Breast epithelium (tissue), 4 donors: ENCODE data around the gene RNU5D-1. TPM values are rescaled to one million over a fixed set of nuclear protein-coding genes. Genes with fewer than 3 reads are reported as not detected.
"Not testable (repeated sequence)": the region's sequence is repeated elsewhere in the genome, so short reads cannot be mapped to it uniquely, and the experiment has no call there.

Experiments used
- DNase-seq, 2 donors: peaks; one replicate each; pipeline ENCODE4 v3.0.0-alpha.2; 2019; ENCODE audit warnings: low spot score in 2 of 2
- H3K27ac ChIP-seq, 2 donors: fragments of 200-600 bp; sonication (generic) in 1 of 2; one replicate each; pipeline ENCODE4 v1.5.1; 2016 to 2019; ENCODE audit warnings: mild to moderate bottlenecking in 1 of 2
- H3K27me3 ChIP-seq, 2 donors: fragments of 200-600 bp; sonication (generic) in 1 of 2; one replicate each; pipeline versions ENCODE4 v1.5.1 to v1.6.0; 2017 to 2019; ENCODE audit warnings: control low read depth in 1 of 2, mild to moderate bottlenecking in 1 of 2
- H3K36me3 ChIP-seq: fragments of 200-600 bp; one replicate; pipeline ENCODE4 v1.5.1; 2019
- H3K4me1 ChIP-seq, 2 donors: fragments of 200-600 bp; sonication (generic); one replicate each; pipeline ENCODE4 v1.5.1; 2016 to 2019; ENCODE audit warnings: control low read depth in 1 of 2
- H3K4me3 ChIP-seq, 3 donors: fragments of 200-600 bp; sonication (generic); 1 replicate in 2 of 3; 2 replicates in 1 of 3; pipeline ENCODE4 v1.5.1; 2016 to 2019; ENCODE audit warnings: mild to moderate bottlenecking in 3 of 3, moderate library complexity in 2 of 3
- H3K9me3 ChIP-seq, 2 donors: fragments of 200-600 bp; sonication (generic) in 1 of 2; one replicate each; pipeline ENCODE4 v1.5.1; 2016 to 2019; ENCODE audit warnings: control low read depth in 1 of 2
- POLR2A ChIP-seq: fragments of 450-650 bp; IDR thresholded peaks from one replicate; pipeline ENCODE4 v1.6.1; 2016; ENCODE audit warnings: antibody characterized with exemption, mild to moderate bottlenecking, moderate library complexity
- POLR2AphosphoS5 ChIP-seq, 3 donors: sonication (generic); formaldehyde crosslinking; IDR thresholded peaks; one replicate each; pipeline ENCODE4 v1.6.1; 2017; ENCODE audit warnings: antibody characterized with exemption in 3 of 3
- intact Hi-C: fragments of 100-400 bp; cut with DNase I; formaldehyde crosslinking; loops from one replicate; pipeline ENCODE4 v1.15.1; 2023; ENCODE audit warnings: low total_unique reads
- total RNA-seq, 3 donors: library from RNA; depleted of rRNA; stranded (reverse); fragments of >200 nt; gene quantifications; one replicate each; pipeline ENCODE4 v1.1.0, GENCODE V29; 2016
- TF ChIP-seq, protein P1 (sequence below), 3 donors: fragments of 450-650 bp; IDR thresholded peaks; one replicate each; pipeline ENCODE4 v1.5.1; 2016 to 2017; ENCODE audit warnings: antibody characterized with exemption in 3 of 3, mild to moderate bottlenecking in 3 of 3, moderate library complexity in 3 of 3

RNU5D-1 gene
- total RNA-seq, 3 donors from 2014 or later = not detected

DNA sequence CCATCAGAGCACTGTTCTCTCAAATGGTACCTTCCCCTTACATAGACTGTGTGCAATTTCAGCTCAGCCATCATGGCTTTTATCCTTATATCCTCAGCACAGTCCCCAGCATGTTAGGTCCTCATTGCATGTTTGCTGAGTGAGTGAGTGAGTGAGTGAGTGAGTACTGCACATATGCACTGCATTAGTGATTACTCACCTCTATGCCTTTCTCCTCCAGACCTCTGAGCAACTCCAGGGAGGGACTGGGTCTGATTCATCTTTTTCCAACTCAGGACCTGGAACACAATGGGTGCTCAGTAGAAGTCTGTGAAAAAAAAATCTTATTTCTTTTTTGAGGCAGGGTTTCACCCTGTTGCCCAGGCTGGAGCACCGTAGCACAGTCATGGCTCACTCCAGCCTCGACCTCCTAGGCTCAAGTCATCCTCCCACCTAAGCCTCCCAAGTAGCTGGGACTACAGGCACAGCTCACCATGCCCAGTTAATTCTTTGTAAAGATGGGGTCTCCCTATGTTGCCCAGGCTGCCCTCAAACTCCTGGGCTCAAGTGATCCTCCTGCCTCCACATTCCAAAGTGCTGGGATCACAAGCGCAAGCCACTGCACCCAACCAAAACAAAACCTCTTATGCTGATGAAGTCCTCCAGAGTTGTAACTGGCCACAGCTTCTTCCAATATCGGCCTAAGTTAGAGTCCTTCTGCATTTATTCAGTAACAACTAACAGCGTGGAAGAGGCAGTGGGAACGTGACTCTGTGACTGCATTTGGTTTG is 23.7 kb downstream of the RNU5D-1 start:
- DNase-seq = no peak

DNA sequence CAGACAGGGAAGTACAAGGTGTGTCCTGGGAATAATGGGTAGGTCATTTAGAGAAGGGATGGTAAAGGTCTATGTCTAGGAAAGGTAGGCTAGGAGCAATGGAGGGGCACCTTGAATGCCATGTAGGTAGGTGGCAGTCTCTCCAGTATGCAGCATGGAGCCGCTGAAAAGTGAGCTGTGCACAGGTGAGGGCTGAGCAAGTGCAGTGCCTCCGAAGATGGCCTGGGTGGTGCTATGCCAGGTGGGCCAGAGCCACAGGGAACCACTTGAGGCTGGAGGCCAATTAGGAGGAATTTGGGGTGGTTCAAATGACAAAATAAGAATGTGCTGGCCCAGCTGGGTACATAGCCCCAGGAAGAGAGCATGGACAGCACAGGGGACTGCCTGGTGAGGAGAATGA is 25.0 kb downstream of the RNU5D-1 start:
- no peaks in the 10 kb centered on the region for H3K4me1 ChIP-seq
- no peak overlapping the region for H3K4me3 ChIP-seq
- H3K27ac ChIP-seq = no peak overlapping the region
- H3K9me3 ChIP-seq = no peaks in the 10 kb centered on the region
- intact Hi-C loops = no loop called here
- TF ChIP-seq POLR2A = no peak
- TF ChIP-seq, protein P1, sequence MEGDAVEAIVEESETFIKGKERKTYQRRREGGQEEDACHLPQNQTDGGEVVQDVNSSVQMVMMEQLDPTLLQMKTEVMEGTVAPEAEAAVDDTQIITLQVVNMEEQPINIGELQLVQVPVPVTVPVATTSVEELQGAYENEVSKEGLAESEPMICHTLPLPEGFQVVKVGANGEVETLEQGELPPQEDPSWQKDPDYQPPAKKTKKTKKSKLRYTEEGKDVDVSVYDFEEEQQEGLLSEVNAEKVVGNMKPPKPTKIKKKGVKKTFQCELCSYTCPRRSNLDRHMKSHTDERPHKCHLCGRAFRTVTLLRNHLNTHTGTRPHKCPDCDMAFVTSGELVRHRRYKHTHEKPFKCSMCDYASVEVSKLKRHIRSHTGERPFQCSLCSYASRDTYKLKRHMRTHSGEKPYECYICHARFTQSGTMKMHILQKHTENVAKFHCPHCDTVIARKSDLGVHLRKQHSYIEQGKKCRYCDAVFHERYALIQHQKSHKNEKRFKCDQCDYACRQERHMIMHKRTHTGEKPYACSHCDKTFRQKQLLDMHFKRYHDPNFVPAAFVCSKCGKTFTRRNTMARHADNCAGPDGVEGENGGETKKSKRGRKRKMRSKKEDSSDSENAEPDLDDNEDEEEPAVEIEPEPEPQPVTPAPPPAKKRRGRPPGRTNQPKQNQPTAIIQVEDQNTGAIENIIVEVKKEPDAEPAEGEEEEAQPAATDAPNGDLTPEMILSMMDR (IDR thresholded peaks at IDR 0.05) = no peak
- no peak for TF ChIP-seq POLR2AphosphoS5 (IDR thresholded peaks at IDR 0.05)
- no peak for DNase-seq
- H3K36me3 ChIP-seq = no peaks in the 10 kb centered on the region
- H3K27me3 ChIP-seq = no peaks in the 10 kb centered on the region

More for the DNA sequence above, 23.7 kb downstream of the RNU5D-1 start:
- H3K36me3 ChIP-seq = no peaks in the 10 kb centered on the region
- H3K4me1 ChIP-seq = no peaks in the 10 kb centered on the region
- no peak overlapping the region for H3K4me3 ChIP-seq
- H3K9me3 ChIP-seq = no peaks in the 10 kb centered on the region
- no peak for TF ChIP-seq POLR2AphosphoS5 (IDR thresholded peaks at IDR 0.05)
- TF ChIP-seq, protein P1 (IDR thresholded peaks at IDR 0.05) = no peak
- intact Hi-C loops = no loop called here
- H3K27ac ChIP-seq = no peak overlapping the region
- H3K27me3 ChIP-seq = no peaks in the 10 kb centered on the region

DNA sequence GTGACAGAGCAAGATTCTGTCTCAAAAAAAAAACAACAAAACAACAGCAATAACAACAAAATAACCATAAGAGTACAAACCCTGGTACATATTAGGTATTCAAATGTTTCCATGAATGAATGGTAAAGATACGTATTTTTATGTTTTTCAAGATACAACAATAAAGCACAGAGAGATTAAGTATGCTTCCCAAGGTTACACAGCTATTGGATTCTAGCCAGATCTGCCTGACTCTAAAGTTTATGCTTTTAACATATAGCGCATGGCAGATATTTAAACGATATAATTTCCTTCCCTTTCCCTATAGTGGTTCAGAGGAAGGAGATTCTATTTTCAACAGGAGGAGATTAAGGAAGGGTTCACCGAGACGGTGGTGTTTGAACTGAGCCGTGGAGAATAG is 25.5 kb downstream of the RNU5D-1 start:
- DNase-seq = no peak
- Histone ChIP-seq H3K4me3 (no peak overlapping the region), H3K36me3 (no peaks in the 10 kb centered on the region), H3K27me3 (no peaks in the 10 kb centered on the region), H3K27ac (no peak overlapping the region), H3K4me1 (no peaks in the 10 kb centered on the region), H3K9me3 (no peaks in the 10 kb centered on the region)
- intact Hi-C loops = no loop called here
- no peak for TF ChIP-seq POLR2A
- TF ChIP-seq, protein P1 (IDR thresholded peaks at IDR 0.05) = no peak
- TF ChIP-seq POLR2AphosphoS5 (IDR thresholded peaks at IDR 0.05) = no peak

DNA sequence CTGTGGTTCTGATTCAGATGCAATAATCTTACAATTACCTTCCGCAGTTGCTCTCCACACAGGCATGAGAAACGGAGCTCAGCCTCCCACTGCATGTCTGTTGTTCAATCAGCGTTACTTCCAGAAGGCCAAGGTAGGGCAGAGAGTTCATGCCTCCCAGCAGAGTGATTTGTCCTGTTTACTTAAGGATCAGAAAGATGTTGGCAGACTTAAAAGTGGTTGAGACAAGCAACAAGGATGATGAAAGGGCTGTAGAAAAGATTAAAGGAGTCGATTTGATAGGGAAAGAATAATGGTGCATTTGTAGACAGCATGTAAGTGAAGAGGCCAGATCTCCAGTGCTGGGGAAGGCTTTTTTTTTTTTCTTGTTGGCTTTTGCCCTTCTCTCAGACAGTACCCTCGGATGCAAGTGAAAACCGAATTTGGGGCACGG is 29.8 kb downstream of the RNU5D-1 start:
- Histone ChIP-seq H3K27ac (no peak overlapping the region), H3K4me1 (no peaks in the 10 kb centered on the region), H3K4me3 (no peak overlapping the region), H3K9me3 (no peaks in the 10 kb centered on the region), H3K27me3 (no peaks in the 10 kb centered on the region), H3K36me3 (no peaks in the 10 kb centered on the region)
- no peak for TF ChIP-seq POLR2A
- TF ChIP-seq POLR2AphosphoS5 (IDR thresholded peaks at IDR 0.05) = no peak
- TF ChIP-seq, protein P1 (IDR thresholded peaks at IDR 0.05) = no peak
- DNase-seq = no peak
- intact Hi-C loops = no loop called here

DNA sequence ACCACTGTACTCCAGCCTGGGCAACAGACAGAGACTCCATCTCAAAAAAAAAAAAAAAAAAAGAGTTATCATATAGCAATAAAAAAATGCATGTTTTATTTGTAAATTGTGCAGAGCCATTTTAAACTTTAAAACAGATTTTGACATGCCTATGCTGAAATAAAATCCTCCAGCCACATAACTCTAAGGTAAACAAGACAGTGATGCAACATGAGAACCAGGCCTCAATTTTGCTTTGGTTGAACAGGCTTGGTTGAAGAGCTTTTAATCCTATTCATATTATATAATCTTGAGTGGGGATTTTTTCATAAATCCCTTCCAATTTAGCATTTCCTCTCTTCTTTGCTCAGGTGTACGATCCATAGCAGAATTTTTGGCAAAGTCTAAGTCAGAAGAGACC is 30.4 kb downstream of the RNU5D-1 start:
- Histone ChIP-seq H3K9me3 (no peaks in the 10 kb centered on the region), H3K27me3 (no peaks in the 10 kb centered on the region), H3K4me1 (no peaks in the 10 kb centered on the region), H3K27ac (no peak overlapping the region), H3K4me3 (no peak overlapping the region), H3K36me3 (no peaks in the 10 kb centered on the region)
- intact Hi-C loops = no loop called here
- DNase-seq = no peak
- TF ChIP-seq, protein P1 (IDR thresholded peaks at IDR 0.05) = no peak
- TF ChIP-seq POLR2A (no peak), POLR2AphosphoS5 (IDR thresholded peaks at IDR 0.05) (no peak)

DNA sequence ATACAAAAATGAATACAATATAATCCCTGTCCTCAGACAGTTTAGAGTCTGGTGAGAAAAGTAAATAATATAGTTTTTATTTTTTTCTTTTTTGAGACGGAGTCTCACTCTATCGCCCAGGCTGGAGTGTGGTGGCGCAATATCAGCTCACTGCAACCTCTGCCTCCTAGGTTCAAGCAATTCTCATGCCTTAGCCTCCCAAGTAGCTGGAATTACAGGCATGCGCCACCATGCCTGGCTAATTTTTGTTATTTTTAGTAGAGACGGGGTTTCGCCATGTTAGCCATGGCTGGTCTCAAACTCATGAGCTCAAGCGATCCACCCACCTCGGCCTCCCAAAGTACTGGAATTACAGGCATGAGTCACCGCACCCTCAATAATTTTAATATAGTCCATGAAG is 31.6 kb downstream of the RNU5D-1 start:
- intact Hi-C loops = not testable (repeated sequence)

More for the DNA sequence above, 31.6 kb downstream of the RNU5D-1 start:
- not testable (repeated sequence) for H3K4me1 ChIP-seq, H3K27me3 ChIP-seq, H3K36me3 ChIP-seq, H3K4me3 ChIP-seq, H3K9me3 ChIP-seq, H3K27ac ChIP-seq, DNase-seq
